Muscle layer of colon (tissue), 2 donors: Measurements from ENCODE around the gene GPHN.

Experiments
- H3K27ac ChIP-seq: one replicate; pipeline ENCODE4 v1.7.0; 2013; ENCODE audit warnings: low read depth, mild to moderate bottlenecking, low read length, moderate library complexity
- H3K27me3 ChIP-seq, 2 donors: one replicate each; pipeline ENCODE4 v1.7.0; 2013; ENCODE audit warnings: low read length in 2 of 2, mild to moderate bottlenecking in 2 of 2; ENCODE audit not compliant: insufficient read depth in 2 of 2, control insufficient read depth in 1 of 2
- H3K36me3 ChIP-seq: one replicate; pipeline ENCODE4 v1.7.0; 2013; ENCODE audit warnings: mild to moderate bottlenecking, low read length; ENCODE audit not compliant: insufficient read depth
- H3K4me1 ChIP-seq: one replicate; pipeline ENCODE4 v1.7.0; 2013; ENCODE audit warnings: mild to moderate bottlenecking, low read length; ENCODE audit not compliant: insufficient read depth
- H3K4me3 ChIP-seq, 2 donors: one replicate each; pipeline ENCODE4 v1.7.0; 2013; ENCODE audit warnings: low read length in 2 of 2, low read depth in 1 of 2, mild to moderate bottlenecking in 1 of 2, moderate library complexity in 1 of 2
- H3K9ac ChIP-seq: one replicate; pipeline ENCODE4 v1.7.0; 2013; ENCODE audit warnings: low read length
- H3K9me3 ChIP-seq: one replicate; pipeline ENCODE4 v1.7.0; 2013; ENCODE audit warnings: mild to moderate bottlenecking, low read length
- donor health status: abdominal sarcoma.
- donor health status: Adenocarcinoma of cecum.

GPHN gene

DNA sequence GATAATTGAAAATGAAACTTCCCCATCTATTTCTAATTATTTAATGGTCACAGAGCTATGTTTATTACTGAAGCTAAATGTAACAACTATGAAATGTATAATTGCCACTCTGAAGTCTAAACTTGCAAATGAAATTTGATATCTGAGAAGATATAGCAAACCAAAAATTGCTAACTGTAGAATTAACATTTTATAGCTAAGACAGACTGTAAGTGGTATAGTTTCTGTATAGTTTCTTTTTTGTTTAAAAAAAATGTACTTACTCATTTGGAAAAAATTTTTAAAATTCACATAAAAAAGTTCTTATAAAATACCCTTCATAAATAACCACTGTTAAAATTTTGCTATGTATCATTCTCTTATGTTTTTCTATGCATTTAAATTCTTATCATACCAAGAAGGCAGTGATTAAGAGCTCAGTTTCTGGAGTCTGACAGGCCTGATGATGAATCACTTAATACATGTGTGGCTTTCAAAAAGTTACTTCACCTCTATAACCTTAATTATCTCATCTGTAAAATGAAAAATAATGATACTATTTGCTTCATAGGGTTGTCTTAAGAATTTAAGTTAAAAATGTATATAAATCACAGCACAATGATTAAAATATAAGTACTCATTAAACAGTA lies 466.6 kb downstream of the GPHN start:
- Histone ChIP-seq H3K27ac (no peak overlapping the region), H3K4me1 (no peaks in the 10 kb centered on the region), H3K9ac (no peak overlapping the region), H3K27me3 (no peaks in the 10 kb centered on the region), H3K9me3 (no peaks in the 10 kb centered on the region), H3K4me3 (no peak overlapping the region), H3K36me3 (no peaks in the 10 kb centered on the region)

DNA sequence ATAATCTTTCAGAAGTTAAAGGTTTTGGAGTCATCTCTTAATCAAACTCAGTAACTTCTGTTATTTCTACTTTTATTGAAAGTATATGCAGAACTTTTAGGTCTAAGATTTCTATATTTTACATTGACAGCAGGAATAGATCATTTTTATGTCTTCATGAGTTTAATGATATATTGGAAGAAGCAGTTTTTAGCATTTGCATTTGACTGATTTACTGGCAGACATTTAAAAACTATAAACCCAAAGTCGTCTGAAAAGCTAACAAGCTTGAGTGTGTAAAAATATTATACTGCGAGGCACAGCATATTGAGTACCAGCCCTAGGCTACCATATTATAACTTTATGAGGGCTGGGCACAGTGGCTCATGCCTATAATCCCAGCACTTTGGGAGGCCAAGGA lies 467.3 kb downstream of the GPHN start:
- Histone ChIP-seq H3K27me3 (no peaks in the 10 kb centered on the region), H3K27ac (no peak overlapping the region), H3K4me3 (no peak overlapping the region), H3K36me3 (no peaks in the 10 kb centered on the region), H3K9ac (no peak overlapping the region), H3K4me1 (no peaks in the 10 kb centered on the region), H3K9me3 (no peaks in the 10 kb centered on the region)

DNA sequence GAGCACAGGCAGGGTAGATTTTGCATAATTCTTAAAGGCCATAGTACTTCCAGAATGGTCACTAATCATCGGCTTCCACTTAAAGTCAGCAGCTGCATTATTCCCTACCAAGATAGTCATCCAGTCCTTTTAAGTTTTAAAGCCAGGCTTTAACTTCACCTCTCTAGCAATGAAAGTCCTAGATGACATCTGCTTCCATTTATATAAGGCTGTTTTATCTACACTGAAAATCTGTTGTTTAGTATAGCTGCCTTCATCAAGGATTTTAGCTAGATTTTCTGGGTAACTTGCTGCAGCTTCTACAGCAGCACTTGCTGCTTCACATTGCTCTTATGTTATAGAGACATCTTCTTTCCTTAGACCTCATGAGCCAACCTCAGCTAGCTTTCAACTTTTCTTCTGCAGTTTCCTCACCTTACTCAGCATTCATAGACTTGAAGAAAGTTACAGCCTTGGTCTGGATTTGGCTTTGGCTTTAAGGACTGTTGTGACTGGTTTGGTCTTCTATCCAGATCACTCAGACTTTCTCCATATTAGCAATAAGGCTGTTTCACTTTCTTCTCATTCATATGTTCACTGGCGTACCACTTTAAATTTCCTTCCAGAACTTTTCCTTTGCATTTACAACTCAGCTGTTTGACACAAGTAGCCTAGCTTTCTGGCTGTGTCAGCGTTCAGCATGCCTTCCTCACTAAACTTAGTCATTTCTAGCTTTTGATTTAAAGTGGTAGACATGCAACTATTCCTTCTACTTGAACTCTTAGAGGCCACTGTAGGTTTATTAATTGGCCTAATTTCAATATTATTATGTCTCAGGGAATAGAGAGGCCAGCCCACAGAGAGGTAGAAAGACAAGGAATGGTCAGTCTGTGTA lies 471.4 kb downstream of the GPHN start:
- H3K27ac ChIP-seq, result no peak overlapping the region
- H3K9me3 ChIP-seq, result no peaks in the 10 kb centered on the region
- H3K4me1 ChIP-seq, result no peaks in the 10 kb centered on the region
- H3K4me3 ChIP-seq, result no peak overlapping the region
- no peak overlapping the region for H3K9ac ChIP-seq
- H3K27me3 ChIP-seq, result no peaks in the 10 kb centered on the region
- no peaks in the 10 kb centered on the region for H3K36me3 ChIP-seq

DNA sequence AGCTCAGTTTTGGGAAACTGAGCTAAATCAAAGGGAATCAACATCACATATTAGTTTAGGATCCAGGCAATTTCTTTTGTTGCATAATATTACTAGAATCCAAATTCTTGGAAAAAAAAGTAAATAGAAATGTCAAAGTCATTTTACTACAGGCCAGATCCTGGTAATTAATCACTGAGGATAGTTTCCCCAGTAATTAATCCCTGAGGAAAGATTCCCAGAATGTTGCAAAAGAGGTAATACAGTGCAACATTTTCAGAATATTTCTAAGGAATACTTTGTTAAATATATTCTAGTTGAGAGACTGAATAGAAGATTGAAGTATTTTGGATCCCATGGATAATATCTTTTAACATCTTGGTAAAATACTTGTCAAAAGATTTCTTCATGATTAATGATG lies 474.3 kb downstream of the GPHN start:
- no peaks in the 10 kb centered on the region for H3K27me3 ChIP-seq
- no peaks in the 10 kb centered on the region for H3K9me3 ChIP-seq
- no peak overlapping the region for H3K27ac ChIP-seq
- no peaks in the 10 kb centered on the region for H3K36me3 ChIP-seq
- no peak overlapping the region for H3K9ac ChIP-seq
- H3K4me3 ChIP-seq, result no peak overlapping the region
- H3K4me1 ChIP-seq, result no peaks in the 10 kb centered on the region

- no peak overlapping the region for H3K9ac ChIP-seq
- H3K27ac ChIP-seq, result no peak overlapping the region
- H3K9me3 ChIP-seq, result no peaks in the 10 kb centered on the region
- H3K36me3 ChIP-seq, result no peaks in the 10 kb centered on the region
- no peaks in the 10 kb centered on the region for H3K27me3 ChIP-seq
- no peak overlapping the region for H3K4me3 ChIP-seq
- H3K4me1 ChIP-seq, result no peaks in the 10 kb centered on the region
These were observed 484.8 kb downstream of the GPHN start for GRCh38 chr14:66992776-66993175.

DNA sequence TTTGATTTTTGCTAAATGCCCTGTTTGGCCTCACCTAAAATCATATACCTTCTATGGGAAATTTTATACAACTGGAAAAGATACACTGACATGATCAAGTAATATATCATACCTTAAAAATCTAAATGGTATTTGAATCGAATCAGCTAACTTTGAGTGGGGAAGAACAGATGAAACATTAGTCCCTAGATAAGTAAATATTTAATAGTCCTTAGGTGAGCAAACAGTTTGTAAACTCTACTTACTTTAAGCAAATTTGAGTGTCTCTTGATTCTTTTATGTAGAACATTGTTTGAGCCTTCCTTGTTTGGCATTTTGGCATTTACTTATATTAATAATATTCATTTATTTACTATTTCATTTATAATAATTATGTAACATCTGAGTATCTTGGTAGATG lies 485.6 kb downstream of the GPHN start:
- H3K27me3 ChIP-seq, result no peaks in the 10 kb centered on the region
- no peaks in the 10 kb centered on the region for H3K9me3 ChIP-seq
- no peak overlapping the region for H3K27ac ChIP-seq
- H3K4me3 ChIP-seq, result no peak overlapping the region
- no peaks in the 10 kb centered on the region for H3K4me1 ChIP-seq
- H3K9ac ChIP-seq, result no peak overlapping the region
- H3K36me3 ChIP-seq, result no peaks in the 10 kb centered on the region

DNA sequence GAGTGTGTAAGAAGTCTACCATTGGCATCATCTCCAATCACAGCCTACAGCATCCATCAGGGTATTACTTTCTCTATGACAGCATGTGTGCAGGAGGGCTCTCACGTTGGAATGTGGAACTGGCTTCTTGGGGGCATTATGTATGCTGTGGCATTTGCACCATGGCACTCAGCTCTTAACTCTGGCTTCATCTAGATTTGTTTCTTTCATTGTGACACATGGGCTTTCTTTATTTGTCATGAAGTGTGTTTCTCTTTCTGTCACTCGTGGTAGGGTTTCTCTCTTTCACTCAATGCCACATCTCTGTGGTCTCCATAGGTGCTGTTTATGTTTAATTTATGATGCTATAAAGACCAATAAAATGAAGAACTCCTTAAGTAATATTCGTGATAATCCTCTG lies 490.1 kb downstream of the GPHN start:
- no peaks in the 10 kb centered on the region for H3K36me3 ChIP-seq
- H3K27me3 ChIP-seq, result no peaks in the 10 kb centered on the region
- no peaks in the 10 kb centered on the region for H3K4me1 ChIP-seq
- H3K9me3 ChIP-seq, result no peaks in the 10 kb centered on the region
- no peak overlapping the region for H3K27ac ChIP-seq
- no peak overlapping the region for H3K4me3 ChIP-seq
- H3K9ac ChIP-seq, result no peak overlapping the region

DNA sequence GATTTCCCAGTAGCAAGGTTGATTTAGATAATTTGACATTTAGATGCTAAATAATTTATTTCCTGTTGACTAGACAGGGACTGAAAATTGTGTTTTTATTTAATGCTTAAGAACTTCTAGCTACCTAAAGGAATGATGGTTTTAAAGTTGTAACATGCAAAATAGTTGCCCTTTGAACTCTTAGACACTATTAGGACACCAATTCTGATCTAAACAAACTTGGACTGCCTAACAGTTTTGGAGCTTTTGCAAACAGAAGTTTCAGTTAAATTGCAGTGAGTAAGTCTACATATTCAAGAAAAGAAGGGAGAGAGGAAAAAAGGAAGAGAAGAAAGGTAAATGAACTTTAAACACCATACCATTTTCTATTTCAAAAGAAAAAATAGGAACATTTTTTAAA lies 492.0 kb downstream of the GPHN start:
- no peak overlapping the region for H3K9ac ChIP-seq
- H3K4me3 ChIP-seq, result no peak overlapping the region
- H3K27me3 ChIP-seq, result no peaks in the 10 kb centered on the region
- H3K9me3 ChIP-seq, result no peaks in the 10 kb centered on the region
- H3K36me3 ChIP-seq, result no peaks in the 10 kb centered on the region
- no peak overlapping the region for H3K27ac ChIP-seq
- no peaks in the 10 kb centered on the region for H3K4me1 ChIP-seq

- H3K36me3 ChIP-seq, result no peaks in the 10 kb centered on the region
- no peak overlapping the region for H3K27ac ChIP-seq
- no peaks in the 10 kb centered on the region for H3K9me3 ChIP-seq
- H3K9ac ChIP-seq, result no peak overlapping the region
- no peaks in the 10 kb centered on the region for H3K27me3 ChIP-seq
- H3K4me1 ChIP-seq, result no peaks in the 10 kb centered on the region
- H3K4me3 ChIP-seq, result no peak overlapping the region
These were observed 495.2 kb downstream of the GPHN start for GRCh38 chr14:67002994-67003753.

DNA sequence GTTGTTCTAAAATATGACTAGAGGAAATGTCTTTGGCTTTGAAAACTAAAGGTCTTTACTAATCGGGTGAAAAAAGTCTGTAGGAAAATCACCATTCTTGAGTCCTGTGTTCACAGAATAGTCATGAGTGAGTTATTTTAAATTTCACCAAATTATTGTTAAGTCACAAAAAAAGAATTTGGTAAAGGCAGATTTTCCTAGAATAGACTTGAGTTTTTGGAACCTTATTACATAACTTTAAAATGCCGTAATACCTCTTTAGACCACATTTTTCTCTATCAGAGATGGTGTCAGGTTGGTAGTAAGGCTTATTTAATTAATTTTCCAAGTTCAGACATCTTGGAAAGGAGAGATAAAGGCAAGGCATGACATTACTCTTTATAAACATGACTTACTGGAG lies 496.6 kb downstream of the GPHN start:
- Histone ChIP-seq H3K9me3 (no peaks in the 10 kb centered on the region), H3K4me3 (no peak overlapping the region), H3K9ac (no peak overlapping the region), H3K27ac (no peak overlapping the region), H3K36me3 (no peaks in the 10 kb centered on the region), H3K27me3 (no peaks in the 10 kb centered on the region), H3K4me1 (no peaks in the 10 kb centered on the region)

DNA sequence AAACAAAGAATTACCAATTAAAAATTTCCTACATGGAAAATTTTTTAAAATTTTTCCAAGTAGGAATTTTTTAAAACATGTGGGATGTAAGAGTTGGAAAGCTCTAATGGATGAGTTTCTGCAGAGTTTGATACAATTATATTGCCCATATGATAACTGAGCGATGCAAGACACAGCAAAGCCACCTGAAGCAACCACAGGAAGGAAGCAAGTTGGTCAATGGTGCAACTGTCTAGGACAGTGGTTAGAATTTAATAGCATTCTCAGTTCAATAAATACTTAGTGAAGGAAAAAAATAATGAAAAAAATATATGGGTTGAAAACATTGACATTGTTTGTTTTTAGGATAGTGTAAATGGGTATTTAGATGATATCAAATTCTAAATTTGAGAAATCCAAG lies 502.7 kb downstream of the GPHN start:
- no peaks in the 10 kb centered on the region for H3K9me3 ChIP-seq
- no peak overlapping the region for H3K27ac ChIP-seq
- no peak overlapping the region for H3K9ac ChIP-seq
- no peak overlapping the region for H3K4me3 ChIP-seq
- no peaks in the 10 kb centered on the region for H3K36me3 ChIP-seq
- H3K27me3 ChIP-seq, result no peaks in the 10 kb centered on the region
- H3K4me1 ChIP-seq, result no peaks in the 10 kb centered on the region
